ENCODE results near the gene CHN2. TPM values are rescaled to one million over a fixed set of nuclear protein-coding genes. Genes with fewer than 3 reads are reported as not detected.
A peak's percentile ranks its signal among the peaks of the same experiment; 100 is the strongest.

CHN2 gene
- total and polyA plus RNA-seq, 3 experiments from 2014 or later, result 4.1 to 30.4 (median 5.3) TPM

GRCh38 chr7:29353810-29354209 is 159.2 kb downstream of the CHN2 start:
- no peak overlapping the region for H3K4me3 Mint-ChIP-seq
- no peaks in the 10 kb centered on the region for H3K27me3 Mint-ChIP-seq
- no peaks in the 10 kb centered on the region for H3K27me3 ChIP-seq (ENCODE audit: insufficient read depth, low read length, poor library complexity, severe bottlenecking)
- H3K4me1 Mint-ChIP-seq, result peaks cover 0 to 4% (median 0%) of the 10 kb centered on the region in 3 donors
- ChIA-PET POLR2A (no interaction called here), CTCF (no interaction called here)
- no peaks in the 10 kb centered on the region for H3K36me3 ChIP-seq (ENCODE audit: insufficient read depth, low read length)
- H3K36me3 Mint-ChIP-seq, result peaks cover 7 to 28% (median 10%) of the 10 kb centered on the region in 3 donors
- no peak for DNase-seq
- H3K4me3 ChIP-seq (ENCODE audit: low read length), result no peak overlapping the region
- H3K27ac Mint-ChIP-seq, result no peak overlapping the region
- no peak overlapping the region for H3K27ac ChIP-seq (ENCODE audit: low read depth, low read length)
- H3K9me3 Mint-ChIP-seq, result no peaks in the 10 kb centered on the region
- H3K4me1 ChIP-seq (ENCODE audit: insufficient read depth, low read length), result no peaks in the 10 kb centered on the region
- no peaks in the 10 kb centered on the region for H3K9me3 ChIP-seq (ENCODE audit: low read length)

- Histone ChIP-seq H3K9me3 (ENCODE audit: low read length) (no peaks in the 10 kb centered on the region), H3K4me1 (ENCODE audit: insufficient read depth, low read length) (no peaks in the 10 kb centered on the region), H3K27me3 (ENCODE audit: insufficient read depth, low read length, poor library complexity, severe bottlenecking) (no peaks in the 10 kb centered on the region), H3K4me3 (ENCODE audit: low read length) (no peak overlapping the region), H3K36me3 (ENCODE audit: insufficient read depth, low read length) (no peaks in the 10 kb centered on the region), H3K27ac (ENCODE audit: low read depth, low read length) (no peak overlapping the region)
- no peaks in the 10 kb centered on the region for H3K9me3 Mint-ChIP-seq
- DNase-seq, result no peak
- CTCF ChIA-PET, result interaction anchor here (0.6 kb wide), 1 partner anchor 84 kb away, joined by 3 read pairs; no protein-coding TSS in a partner anchor
- H3K27me3 Mint-ChIP-seq, result no peaks in the 10 kb centered on the region
- H3K4me3 Mint-ChIP-seq, result no peak overlapping the region
- peaks cover 7 to 31% (median 13%) of the 10 kb centered on the region in 3 donors for H3K36me3 Mint-ChIP-seq
- POLR2A ChIA-PET, result no interaction called here
- no peak overlapping the region for H3K27ac Mint-ChIP-seq
- H3K4me1 Mint-ChIP-seq, result peaks cover 0 to 4% (median 0%) of the 10 kb centered on the region in 3 donors
These were observed 159.8 kb downstream of the CHN2 start for GRCh38 chr7:29354340-29354739.

- H3K4me1 Mint-ChIP-seq, result peaks cover 0 to 4% (median 0%) of the 10 kb centered on the region in 3 donors
- no peak overlapping the region for H3K27ac Mint-ChIP-seq
- Histone ChIP-seq H3K36me3 (ENCODE audit: insufficient read depth, low read length) (no peaks in the 10 kb centered on the region), H3K27ac (ENCODE audit: low read depth, low read length) (no peak overlapping the region), H3K4me3 (ENCODE audit: low read length) (no peak overlapping the region), H3K27me3 (ENCODE audit: insufficient read depth, low read length, poor library complexity, severe bottlenecking) (no peaks in the 10 kb centered on the region), H3K4me1 (ENCODE audit: insufficient read depth, low read length) (no peaks in the 10 kb centered on the region), H3K9me3 (ENCODE audit: low read length) (no peaks in the 10 kb centered on the region)
- POLR2A ChIA-PET, result no interaction called here
- H3K4me3 Mint-ChIP-seq, result no peak overlapping the region
- CTCF ChIA-PET, result no interaction called here
- peaks cover 7 to 32% (median 13%) of the 10 kb centered on the region in 3 donors for H3K36me3 Mint-ChIP-seq
- H3K9me3 Mint-ChIP-seq, result no peaks in the 10 kb centered on the region
- no peak for DNase-seq
- no peaks in the 10 kb centered on the region for H3K27me3 Mint-ChIP-seq
These were observed 160.8 kb downstream of the CHN2 start for GRCh38 chr7:29355388-29355787.

- Mint-ChIP-seq H3K4me1 (no peaks in the 10 kb centered on the region), H3K4me3 (no peak overlapping the region), H3K9me3 (no peaks in the 10 kb centered on the region), H3K27ac (no peak overlapping the region), H3K36me3 (peaks cover 7 to 29% (median 13%) of the 10 kb centered on the region in 3 donors), H3K27me3 (no peaks in the 10 kb centered on the region)
- H3K27me3 ChIP-seq (ENCODE audit: insufficient read depth, low read length, poor library complexity, severe bottlenecking), result no peaks in the 10 kb centered on the region
- no peak overlapping the region for H3K27ac ChIP-seq (ENCODE audit: low read depth, low read length)
- ChIA-PET CTCF (interaction anchor here (1.3 kb wide), 1 partner anchor 112 kb away, joined by 3 read pairs; no protein-coding TSS in a partner anchor), POLR2A (no interaction called here)
- H3K4me1 ChIP-seq (ENCODE audit: insufficient read depth, low read length), result no peaks in the 10 kb centered on the region
- H3K4me3 ChIP-seq (ENCODE audit: low read length), result no peak overlapping the region
- no peaks in the 10 kb centered on the region for H3K9me3 ChIP-seq (ENCODE audit: low read length)
- no peaks in the 10 kb centered on the region for H3K36me3 ChIP-seq (ENCODE audit: insufficient read depth, low read length)
- no peak for DNase-seq
These were observed 162.1 kb downstream of the CHN2 start for GRCh38 chr7:29356631-29357030.

- Mint-ChIP-seq H3K27ac (no peak overlapping the region), H3K4me1 (no peaks in the 10 kb centered on the region), H3K9me3 (no peaks in the 10 kb centered on the region), H3K27me3 (peaks cover 0 to 2% of the 10 kb centered on the region in 2 donors), H3K36me3 (peaks cover 7 to 27% (median 13%) of the 10 kb centered on the region in 3 donors), H3K4me3 (no peak overlapping the region)
- no peaks in the 10 kb centered on the region for H3K27me3 ChIP-seq (ENCODE audit: insufficient read depth, low read length, poor library complexity, severe bottlenecking)
- ChIA-PET CTCF (no interaction called here), POLR2A (no interaction called here)
- DNase-seq, result no peak
- H3K9me3 ChIP-seq (ENCODE audit: low read length), result no peaks in the 10 kb centered on the region
- no peak overlapping the region for H3K27ac ChIP-seq (ENCODE audit: low read depth, low read length)
- no peaks in the 10 kb centered on the region for H3K36me3 ChIP-seq (ENCODE audit: insufficient read depth, low read length)
- H3K4me3 ChIP-seq (ENCODE audit: low read length), result no peak overlapping the region
- H3K4me1 ChIP-seq (ENCODE audit: insufficient read depth, low read length), result no peaks in the 10 kb centered on the region
These were observed 165.0 kb downstream of the CHN2 start for GRCh38 chr7:29359482-29360093.

GRCh38 chr7:29360633-29361625 is 166.4 kb downstream of the CHN2 start:
- Histone ChIP-seq H3K36me3 (ENCODE audit: insufficient read depth, low read length) (no peaks in the 10 kb centered on the region), H3K27ac (ENCODE audit: low read depth, low read length) (no peak overlapping the region), H3K4me3 (ENCODE audit: low read length) (no peak overlapping the region), H3K27me3 (ENCODE audit: insufficient read depth, low read length, poor library complexity, severe bottlenecking) (no peaks in the 10 kb centered on the region), H3K4me1 (ENCODE audit: insufficient read depth, low read length) (no peaks in the 10 kb centered on the region), H3K9me3 (ENCODE audit: low read length) (no peaks in the 10 kb centered on the region)
- no peaks in the 10 kb centered on the region for H3K4me1 Mint-ChIP-seq
- H3K36me3 Mint-ChIP-seq, result peaks cover 7 to 20% (median 13%) of the 10 kb centered on the region in 3 donors
- no peak overlapping the region for H3K4me3 Mint-ChIP-seq
- POLR2A ChIA-PET, result no interaction called here
- H3K9me3 Mint-ChIP-seq, result no peaks in the 10 kb centered on the region
- H3K27ac Mint-ChIP-seq, result no peak overlapping the region
- DNase-seq, result no peak
- CTCF ChIA-PET, result interaction anchor here (0.9 to 2.0 kb wide), 4 partner anchors 9 to 171 kb away, joined by 3 to 5 read pairs (median 3); no protein-coding TSS in a partner anchor
- peaks cover 0 to 2% of the 10 kb centered on the region in 2 donors for H3K27me3 Mint-ChIP-seq

- no peak for DNase-seq
- no peak overlapping the region for H3K4me3 ChIP-seq (ENCODE audit: low read length)
- Mint-ChIP-seq H3K4me3 (no peak overlapping the region), H3K27me3 (peaks cover 0 to 2% of the 10 kb centered on the region in 2 donors), H3K36me3 (peaks cover 2 to 14% (median 9%) of the 10 kb centered on the region in 3 donors), H3K4me1 (no peaks in the 10 kb centered on the region), H3K27ac (peak overlapping the region in 2 of 8 donors; percentile 13 to 52), H3K9me3 (no peaks in the 10 kb centered on the region)
- ChIA-PET CTCF (no interaction called here), POLR2A (no interaction called here)
- H3K4me1 ChIP-seq (ENCODE audit: insufficient read depth, low read length), result no peaks in the 10 kb centered on the region
- H3K36me3 ChIP-seq (ENCODE audit: insufficient read depth, low read length), result no peaks in the 10 kb centered on the region
- no peaks in the 10 kb centered on the region for H3K27me3 ChIP-seq (ENCODE audit: insufficient read depth, low read length, poor library complexity, severe bottlenecking)
- no peak overlapping the region for H3K27ac ChIP-seq (ENCODE audit: low read depth, low read length)
- H3K9me3 ChIP-seq (ENCODE audit: low read length), result no peaks in the 10 kb centered on the region
These were observed 167.8 kb downstream of the CHN2 start for GRCh38 chr7:29362380-29362779.

Data from CD8-positive, alpha-beta memory T cell (primary cell).